ENCODE results near the gene CNNM2. TPM values are rescaled to one million over a fixed set of nuclear protein-coding genes. Genes with fewer than 3 reads are reported as not detected.
"Not testable (repeated sequence)": the region's sequence is repeated elsewhere in the genome, so short reads cannot be mapped to it uniquely, and the experiment has no call there.

CNNM2 gene
- total and polyA plus RNA-seq, 11 donors, result 1.3 to 6.3 (median 3.4) TPM

- H3K4me3 ChIP-seq, result no peak overlapping the region
- ATAC-seq (no peak), DNase-seq (no peak)
- no peaks in the 10 kb centered on the region for H3K36me3 ChIP-seq
- no peak overlapping the region for H3K27ac ChIP-seq
- no peaks in the 10 kb centered on the region for H3K9me3 ChIP-seq
- intact Hi-C loops (cut with DNase I), result no loop called here
- TF ChIP-seq POLR2A (IDR thresholded peaks at IDR 0.05), result no peak
- TF ChIP-seq, protein P1, sequence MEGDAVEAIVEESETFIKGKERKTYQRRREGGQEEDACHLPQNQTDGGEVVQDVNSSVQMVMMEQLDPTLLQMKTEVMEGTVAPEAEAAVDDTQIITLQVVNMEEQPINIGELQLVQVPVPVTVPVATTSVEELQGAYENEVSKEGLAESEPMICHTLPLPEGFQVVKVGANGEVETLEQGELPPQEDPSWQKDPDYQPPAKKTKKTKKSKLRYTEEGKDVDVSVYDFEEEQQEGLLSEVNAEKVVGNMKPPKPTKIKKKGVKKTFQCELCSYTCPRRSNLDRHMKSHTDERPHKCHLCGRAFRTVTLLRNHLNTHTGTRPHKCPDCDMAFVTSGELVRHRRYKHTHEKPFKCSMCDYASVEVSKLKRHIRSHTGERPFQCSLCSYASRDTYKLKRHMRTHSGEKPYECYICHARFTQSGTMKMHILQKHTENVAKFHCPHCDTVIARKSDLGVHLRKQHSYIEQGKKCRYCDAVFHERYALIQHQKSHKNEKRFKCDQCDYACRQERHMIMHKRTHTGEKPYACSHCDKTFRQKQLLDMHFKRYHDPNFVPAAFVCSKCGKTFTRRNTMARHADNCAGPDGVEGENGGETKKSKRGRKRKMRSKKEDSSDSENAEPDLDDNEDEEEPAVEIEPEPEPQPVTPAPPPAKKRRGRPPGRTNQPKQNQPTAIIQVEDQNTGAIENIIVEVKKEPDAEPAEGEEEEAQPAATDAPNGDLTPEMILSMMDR (IDR thresholded peaks at IDR 0.05), result no peak
- H3K27me3 ChIP-seq, result no peaks in the 10 kb centered on the region
- 87 to 93% (median 91%) methylated on average over 5 of the region's 5 CpGs for WGBS, 4 donors
- peaks cover 0 to 6% (median 0%) of the 10 kb centered on the region in 12 donors for H3K4me1 ChIP-seq
Observed at GRCh38 chr10:102994531-102995295, 76.6 kb downstream of the CNNM2 start.

GRCh38 chr10:102996876-102997275 lies 78.8 kb downstream of the CNNM2 start:
- Histone ChIP-seq H3K27me3 (no peaks in the 10 kb centered on the region), H3K9me3 (no peaks in the 10 kb centered on the region), H3K27ac (no peak overlapping the region), H3K4me3 (no peak overlapping the region), H3K4me1 (peaks cover 0 to 6% (median 0%) of the 10 kb centered on the region in 12 donors), H3K36me3 (no peaks in the 10 kb centered on the region)
- TF ChIP-seq POLR2A (IDR thresholded peaks at IDR 0.05), result no peak
- TF ChIP-seq, protein P1 (IDR thresholded peaks at IDR 0.05), result no peak
- DNase-seq (no peak), ATAC-seq (no peak)
- intact Hi-C loops (cut with DNase I), result no loop called here

DNA sequence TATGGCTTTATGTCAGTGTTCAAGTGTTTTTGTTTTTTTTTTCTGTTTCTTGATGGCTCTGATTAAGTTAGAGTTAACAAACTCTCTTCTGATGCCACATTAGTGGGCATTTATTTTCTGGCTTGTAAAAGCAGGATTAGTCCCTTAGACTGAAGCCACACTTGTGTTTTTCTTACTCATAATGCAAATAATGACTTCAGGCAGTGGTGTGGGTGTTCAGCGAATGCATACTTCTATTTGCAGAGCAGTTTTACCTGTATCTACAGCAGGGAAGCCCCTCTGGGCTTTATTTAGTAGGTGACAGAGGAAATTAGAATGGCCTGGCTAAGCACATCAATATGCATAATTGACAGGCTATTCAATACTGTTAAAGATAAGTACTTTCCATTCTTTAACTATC lies 79.9 kb downstream of the CNNM2 start:
- intact Hi-C loops (cut with DNase I), result no loop called here
- Histone ChIP-seq H3K4me3 (no peak overlapping the region), H3K27ac (no peak overlapping the region), H3K27me3 (no peaks in the 10 kb centered on the region), H3K36me3 (no peaks in the 10 kb centered on the region), H3K4me1 (peaks cover 0 to 6% (median 0%) of the 10 kb centered on the region in 12 donors), H3K9me3 (no peaks in the 10 kb centered on the region)
- TF ChIP-seq POLR2A (IDR thresholded peaks at IDR 0.05), result no peak
- TF ChIP-seq, protein P1 (IDR thresholded peaks at IDR 0.05), result no peak
- WGBS, 4 donors, result 81 to 93% (median 91%) methylated on average over 1 of the region's 1 CpG
- ATAC-seq (no peak), DNase-seq (no peak)

DNA sequence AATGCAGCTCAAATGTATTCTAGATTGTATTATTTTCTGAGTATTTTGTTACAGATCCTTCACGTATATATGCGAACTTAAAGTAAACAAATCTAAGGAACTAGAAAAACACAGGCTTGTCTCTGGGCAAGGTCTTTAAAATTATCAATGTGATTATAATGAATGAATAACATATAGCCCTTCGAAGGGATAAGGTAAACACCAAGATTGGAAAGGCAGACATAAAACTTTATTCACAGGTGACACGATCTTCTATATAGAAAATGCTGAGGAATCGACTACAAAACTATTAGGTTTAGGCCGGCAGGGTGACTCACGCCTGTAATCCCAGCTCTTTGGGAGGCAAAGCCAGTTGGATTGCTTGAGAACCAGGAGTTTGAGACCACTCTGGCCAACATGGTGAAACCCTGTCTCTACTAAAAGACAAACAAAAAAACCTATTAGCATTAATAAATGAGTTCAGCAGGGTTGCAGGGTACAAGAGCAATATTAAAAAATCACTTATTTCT lies 80.4 kb downstream of the CNNM2 start:
- WGBS, 4 donors, result 93 to 97% (median 95%) methylated on average over 7 of the region's 7 CpGs
- no peaks in the 10 kb centered on the region for H3K36me3 ChIP-seq
- intact Hi-C loops (cut with DNase I), result no loop called here
- H3K27ac ChIP-seq, result no peak overlapping the region
- no peaks in the 10 kb centered on the region for H3K9me3 ChIP-seq
- ATAC-seq (no peak), DNase-seq (no peak)
- peaks cover 0 to 6% (median 0%) of the 10 kb centered on the region in 12 donors for H3K4me1 ChIP-seq
- H3K4me3 ChIP-seq, result no peak overlapping the region
- H3K27me3 ChIP-seq, result no peaks in the 10 kb centered on the region
- no peak for TF ChIP-seq POLR2A (IDR thresholded peaks at IDR 0.05)
- TF ChIP-seq, protein P1 (IDR thresholded peaks at IDR 0.05), result no peak

DNA sequence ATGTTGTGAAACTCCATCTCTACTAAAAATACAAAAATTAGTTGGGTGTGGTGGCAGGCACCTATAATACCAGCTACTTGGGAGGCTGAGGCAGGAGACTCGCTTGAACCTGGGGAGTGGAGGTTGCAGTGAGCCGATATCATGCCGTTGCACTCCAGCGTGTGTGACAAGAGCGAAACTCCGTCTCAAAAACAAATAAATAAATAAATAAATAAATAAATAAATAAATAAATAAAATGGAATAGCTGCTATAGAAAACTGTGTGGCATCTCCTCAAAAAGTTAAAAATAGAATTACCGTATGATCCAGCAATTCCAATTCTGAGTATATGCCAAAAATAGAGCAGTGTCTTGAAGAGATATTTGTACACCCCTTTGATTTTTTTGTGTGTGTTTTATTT lies 82.0 kb downstream of the CNNM2 start:
- H3K36me3 ChIP-seq; DNase-seq; H3K4me3 ChIP-seq; ATAC-seq; H3K4me1 ChIP-seq; H3K9me3 ChIP-seq; H3K27ac ChIP-seq; intact Hi-C loops (cut with DNase I); H3K27me3 ChIP-seq: not testable (repeated sequence)
- WGBS, 4 donors, result 90 to 92% (median 91%) methylated on average over 7 of the region's 7 CpGs

Measured in heart left ventricle (tissue), 16 donors.